K562 (cell line): ENCODE measurements around the gene EMD. TPM values are rescaled to one million over a fixed set of nuclear protein-coding genes. Genes with fewer than 3 reads are reported as not detected.

Experiments used
- ASH1L ChIP-seq: fragments of 450-650 bp; IDR thresholded peaks from 2 replicates; pipeline ENCODE4 v1.6.1; 2018; ENCODE audit warnings: borderline replicate concordance, mild to moderate bottlenecking, low read depth; ENCODE audit not compliant: partially characterized antibody
- CCNT2 ChIP-seq: IDR thresholded peaks from 2 replicates; pipeline ENCODE4 v1.6.1; 2011; ENCODE audit warnings: borderline replicate concordance, low read depth, mild to moderate bottlenecking, moderate library complexity, mixed read lengths, low read length; ENCODE audit not compliant: insufficient read length; ENCODE audit errors: extremely low read depth
- FOS ChIP-seq: IDR thresholded peaks from 3 replicates; pipeline ENCODE4 v1.6.1; 2011; ENCODE audit not compliant: insufficient read length; ENCODE audit errors: extremely low read depth
- FOXJ2 ChIP-seq: fragments of 200-800 bp; sonication (Bioruptor generic); IDR thresholded peaks from 2 replicates; pipeline ENCODE4 v1.6.1; 2016; ENCODE audit warnings: missing genetic modification characterization, missing compliant biosample characterization
- GABPB2 ChIP-seq: fragments of 250-450 bp; sonication (Bioruptor Pico); conservative IDR thresholded peaks from 2 replicates; pipeline ENCODE4 v1.5.1; 2021; ENCODE audit warnings: mild to moderate bottlenecking
- HDAC1 ChIP-seq, 2 experiments: fragments of 450-650 bp; IDR thresholded peaks; 2 replicates each; pipeline ENCODE4 v1.6.1; 2016 to 2017; ENCODE audit warnings: inconsistent platforms in 1 of 2, mild to moderate bottlenecking in 1 of 2, moderate library complexity in 1 of 2
- NR2F6 ChIP-seq: fragments of 450-650 bp; formaldehyde crosslinking; IDR thresholded peaks from 2 replicates; pipeline ENCODE4 v1.4.0; 2020; ENCODE audit warnings: mild to moderate bottlenecking
- PHF20 ChIP-seq: fragments of 450-650 bp; IDR thresholded peaks from 2 replicates; pipeline ENCODE4 v1.6.1; 2018; ENCODE audit not compliant: partially characterized antibody
- RUNX1 ChIP-seq: sonication (generic); IDR thresholded peaks from 2 replicates; pipeline ENCODE4 v1.6.1; 2016; ENCODE audit warnings: antibody characterized with exemption, low read depth
- SREBF1 ChIP-seq: fragments of 150-350 bp; IDR thresholded peaks from 2 replicates; pipeline ENCODE4 v1.6.1; 2014; ENCODE audit warnings: antibody characterized with exemption, low read depth, low read length, borderline replicate concordance
- TBP ChIP-seq: optimal IDR thresholded peaks from 2 replicates; pipeline ENCODE3; 2011; ENCODE audit warnings: low read depth, low read length, improper control_type of control experiment
- WHSC1 ChIP-seq: IDR thresholded peaks from one replicate; pipeline ENCODE4 v1.6.1; 2012; ENCODE audit warnings: low read length, control low read depth, inconsistent platforms
- XRCC5 ChIP-seq: fragments of 200-400 bp; formaldehyde crosslinking; IDR thresholded peaks from 2 replicates; pipeline ENCODE4 v1.6.1; 2017; ENCODE audit warnings: low read depth, mild to moderate bottlenecking, low read length
- ZBTB7A ChIP-seq: IDR thresholded peaks from 2 replicates; pipeline ENCODE4 v1.6.1; 2011; ENCODE audit warnings: low read depth, mild to moderate bottlenecking, low read length, moderate library complexity, borderline replicate concordance; ENCODE audit not compliant: control insufficient read depth
- ZNF197 ChIP-seq: fragments of 200-800 bp; sonication (Bioruptor generic); IDR thresholded peaks from 2 replicates; pipeline ENCODE4 v1.6.1; 2016; ENCODE audit warnings: low read depth, missing genetic modification characterization, missing compliant biosample characterization
- ZNF354B ChIP-seq: fragments of 250-450 bp; sonication (Bioruptor Pico); IDR thresholded peaks from 2 replicates; pipeline ENCODE4 v1.4.0; 2020
- ZNF384 ChIP-seq: IDR thresholded peaks from 2 replicates; pipeline ENCODE4 v1.6.1; 2012; ENCODE audit warnings: low read depth, low read length, improper control_type of control experiment
- ZNF75A ChIP-seq: fragments of 450-650 bp; formaldehyde crosslinking; IDR thresholded peaks from 2 replicates; pipeline ENCODE4 v1.4.0; 2020; ENCODE audit warnings: mild to moderate bottlenecking
- polyA plus RNA-seq, 8 experiments: library from polyadenylated mRNA; depleted of rRNA in 4 of 8; stranded (reverse) in 5 of 8; unstranded in 3 of 8; fragments of >200 nt; fragmentation: Nextera tagmentation in 2 of 8; fragmentation: Illumina TruSeq in 1 of 8; extraction: Ambion mirVana in 2 of 8; extraction: Trizol in 1 of 8; gene quantifications; 2 replicates each; pipeline versions ENCODE4 v1.2.1 to v1.2.3, GENCODE V29; 2011 to 2014; ENCODE audit warnings: inconsistent platforms in 1 of 8, missing spikeins in 1 of 8
- total RNA-seq, 7 experiments: library from RNA; depleted of rRNA in 6 of 7; stranded (reverse); fragments of >200 nt in 6 of 7; fragmentation: Illumina TruSeq in 2 of 7; extraction: Trizol in 2 of 7; gene quantifications; 2 replicates each; pipeline versions ENCODE4 v1.2.1 to v1.2.3, GENCODE V29; 2011 to 2021; ENCODE audit warnings: low replicate concordance in 1 of 7
- TF ChIP-seq, protein P1 (sequence below): sonication (generic); formaldehyde crosslinking; IDR thresholded peaks from 2 replicates; pipeline ENCODE4 v1.8.0; 2022; ENCODE audit warnings: missing genetic modification reagents, mild to moderate bottlenecking, borderline replicate concordance
- TF ChIP-seq, protein P2 (sequence below), 2 experiments: IDR thresholded peaks; 2 replicates each; pipeline ENCODE4 v1.6.1; 2011; ENCODE audit warnings: borderline replicate concordance in 1 of 2, control low read depth in 1 of 2, low read depth in 1 of 2, low read length in 1 of 2, mild to moderate bottlenecking in 1 of 2, mixed read lengths in 1 of 2, moderate library complexity in 1 of 2; ENCODE audit not compliant: insufficient read depth in 1 of 2, insufficient read length in 1 of 2, poor library complexity in 1 of 2, severe bottlenecking in 1 of 2; ENCODE audit errors: extremely low read depth in 1 of 2
- TF ChIP-seq, protein P3 (sequence below), 2 experiments: fragments of 250-450 bp in 1 of 2; fragments of 450-650 bp in 1 of 2; sonication (Bioruptor Pico) in 1 of 2; IDR thresholded peaks; 2 replicates each; pipeline versions ENCODE4 v1.6.1 to v1.8.0; 2016 to 2021; ENCODE audit warnings: mild to moderate bottlenecking in 2 of 2, moderate library complexity in 2 of 2, missing compliant biosample characterization in 1 of 2, missing genetic modification characterization in 1 of 2

The EMD gene
- total and polyA plus RNA-seq, 9 of the 15 experiments (the other 6 are each of a cell fraction or from before 2014, with no cell fraction given), result 2.3 to 206 (median 61.9) TPM

DNA sequence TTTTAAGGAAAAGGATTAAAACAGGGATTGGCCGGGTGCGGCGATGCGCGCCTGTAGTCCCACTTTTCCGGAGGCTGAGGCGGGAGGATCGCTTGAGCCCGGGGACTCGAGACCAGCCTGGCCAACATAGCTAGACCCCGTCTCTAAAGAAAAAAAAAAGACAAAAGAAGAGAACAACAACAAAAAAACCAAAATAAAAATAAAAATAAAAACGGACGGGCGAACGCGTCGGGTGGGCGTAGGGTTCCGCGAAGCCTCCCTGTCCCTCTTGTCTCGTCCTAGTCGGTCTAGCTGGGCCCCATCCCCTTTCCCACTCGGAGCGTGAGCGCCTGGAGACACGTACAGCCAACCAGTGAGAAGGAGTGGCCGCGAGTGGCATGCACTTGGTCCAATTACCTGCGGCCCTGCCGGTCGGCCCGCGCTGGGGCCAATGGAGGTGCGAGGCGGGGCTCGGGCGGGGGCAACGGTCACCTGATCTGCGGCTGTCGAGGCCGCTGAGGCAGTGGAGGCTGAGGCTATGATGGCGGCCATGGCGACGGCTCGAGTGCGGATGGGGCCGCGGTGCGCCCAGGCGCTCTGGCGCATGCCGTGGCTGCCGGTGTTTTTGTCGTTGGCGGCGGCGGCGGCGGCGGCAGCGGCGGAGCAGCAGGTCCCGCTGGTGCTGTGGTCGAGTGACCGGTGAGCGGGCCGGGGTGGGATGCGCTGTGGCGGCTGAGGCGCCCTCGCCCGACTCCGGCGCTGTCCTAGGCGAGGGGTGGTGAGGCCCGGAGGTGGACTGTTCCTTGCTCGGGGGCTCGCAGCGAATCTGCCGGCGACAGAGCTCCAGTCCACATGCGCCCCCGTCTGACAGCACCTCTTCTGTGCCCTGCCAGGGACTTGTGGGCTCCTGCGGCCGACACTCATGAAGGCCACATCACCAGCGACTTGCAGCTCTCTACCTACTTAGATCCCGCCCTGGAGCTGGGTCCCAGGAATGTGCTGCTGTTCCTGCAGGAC lies 49.4 kb downstream of the EMD start, which contains the start of gene ATP6AP1 (continued):
- TF ChIP-seq, protein P1, sequence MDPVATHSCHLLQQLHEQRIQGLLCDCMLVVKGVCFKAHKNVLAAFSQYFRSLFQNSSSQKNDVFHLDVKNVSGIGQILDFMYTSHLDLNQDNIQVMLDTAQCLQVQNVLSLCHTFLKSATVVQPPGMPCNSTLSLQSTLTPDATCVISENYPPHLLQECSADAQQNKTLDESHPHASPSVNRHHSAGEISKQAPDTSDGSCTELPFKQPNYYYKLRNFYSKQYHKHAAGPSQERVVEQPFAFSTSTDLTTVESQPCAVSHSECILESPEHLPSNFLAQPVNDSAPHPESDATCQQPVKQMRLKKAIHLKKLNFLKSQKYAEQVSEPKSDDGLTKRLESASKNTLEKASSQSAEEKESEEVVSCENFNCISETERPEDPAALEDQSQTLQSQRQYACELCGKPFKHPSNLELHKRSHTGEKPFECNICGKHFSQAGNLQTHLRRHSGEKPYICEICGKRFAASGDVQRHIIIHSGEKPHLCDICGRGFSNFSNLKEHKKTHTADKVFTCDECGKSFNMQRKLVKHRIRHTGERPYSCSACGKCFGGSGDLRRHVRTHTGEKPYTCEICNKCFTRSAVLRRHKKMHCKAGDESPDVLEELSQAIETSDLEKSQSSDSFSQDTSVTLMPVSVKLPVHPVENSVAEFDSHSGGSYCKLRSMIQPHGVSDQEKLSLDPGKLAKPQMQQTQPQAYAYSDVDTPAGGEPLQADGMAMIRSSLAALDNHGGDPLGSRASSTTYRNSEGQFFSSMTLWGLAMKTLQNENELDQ (CRISPR knock-in tag), result no peak
- TF ChIP-seq ZNF197 (CRISPR knock-in tag) (no peak), ZNF354B (CRISPR knock-in tag) (no peak), CCNT2 (peak; percentile 61), XRCC5 (peak; percentile 56; the same call in 1 of the 2 replicates), FOXJ2 (tag) (no peak), ZNF384 (no peak), ZBTB7A (0 out of 2 replicates have a peak, but pooled peaks have one; percentile 14), ZNF75A (CRISPR knock-in tag) (no peak), HDAC1 (IDR thresholded peaks at IDR 0.05) (no peak), SREBF1 (peak; percentile 84), ASH1L (peak; percentile 87), GABPB2 (CRISPR knock-in tag) (no peak), PHF20 (peak; percentile 65), NR2F6 (CRISPR knock-in tag) (no peak), RUNX1 (0 out of 2 replicates have a peak, but pooled peaks have one; percentile 52), TBP (peak; percentile 37), FOS (peak; percentile 94), WHSC1 (no peak)
- TF ChIP-seq, protein P2, sequence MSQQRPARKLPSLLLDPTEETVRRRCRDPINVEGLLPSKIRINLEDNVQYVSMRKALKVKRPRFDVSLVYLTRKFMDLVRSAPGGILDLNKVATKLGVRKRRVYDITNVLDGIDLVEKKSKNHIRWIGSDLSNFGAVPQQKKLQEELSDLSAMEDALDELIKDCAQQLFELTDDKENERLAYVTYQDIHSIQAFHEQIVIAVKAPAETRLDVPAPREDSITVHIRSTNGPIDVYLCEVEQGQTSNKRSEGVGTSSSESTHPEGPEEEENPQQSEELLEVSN (IDR thresholded peaks at IDR 0.05; ENCODE audit: borderline replicate concordance in 1 of 2, extremely low read depth in 1 of 2, insufficient read depth in 1 of 2, insufficient read length in 1 of 2, low read depth in 1 of 2, low read length in 1 of 2, poor library complexity in 1 of 2, severe bottlenecking in 1 of 2), result peak; percentile 56 to 80
- TF ChIP-seq, protein P3, sequence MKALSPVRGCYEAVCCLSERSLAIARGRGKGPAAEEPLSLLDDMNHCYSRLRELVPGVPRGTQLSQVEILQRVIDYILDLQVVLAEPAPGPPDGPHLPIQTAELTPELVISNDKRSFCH (CRISPR knock-in tag; IDR thresholded peaks at IDR 0.05), result no peak
- TF ChIP-seq, protein P3 (tag; IDR thresholded peaks at IDR 0.05), result peak; percentile 44; the same call in 1 of the 2 replicates
